IMR-90 (cell line): ENCODE results near the gene CACNB2.

Experiments used
- CTCF ChIP-seq: conservative IDR thresholded peaks from 2 replicates; pipeline ENCODE4 v1.5.1; 2012; ENCODE audit warnings: mild to moderate bottlenecking, low read depth, low read length, improper control_type of control experiment
- POLR2A ChIP-seq: IDR thresholded peaks from 2 replicates; pipeline ENCODE4 v1.6.1; 2012; ENCODE audit warnings: mild to moderate bottlenecking, low read depth, low read length
- RAD21 ChIP-seq: IDR thresholded peaks from 2 replicates; pipeline ENCODE4 v1.6.1; 2012; ENCODE audit warnings: low read length, improper control_type of control experiment
- RCOR1 ChIP-seq: IDR thresholded peaks from 2 replicates; pipeline ENCODE4 v1.6.1; 2012; ENCODE audit warnings: mild to moderate bottlenecking, low read length, improper control_type of control experiment; ENCODE audit not compliant: insufficient replicate concordance
- RFX5 ChIP-seq: IDR thresholded peaks from 2 replicates; pipeline ENCODE4 v1.8.0; 2012; ENCODE audit warnings: low read depth, mild to moderate bottlenecking, low read length, moderate library complexity

GRCh38 chr10:18230794-18231193, 90.6 kb downstream of the CACNB2 start:
- TF ChIP-seq POLR2A (no peak), RFX5 (no peak), RCOR1 (no peak), RAD21 (no peak), CTCF (no peak)
